ENCODE results near the gene SHROOM3. TPM values are rescaled to one million over a fixed set of nuclear protein-coding genes. Genes with fewer than 3 reads are reported as not detected.

SHROOM3 gene
- total RNA-seq, 2 experiments from 2014 or later, result not detected

DNA sequence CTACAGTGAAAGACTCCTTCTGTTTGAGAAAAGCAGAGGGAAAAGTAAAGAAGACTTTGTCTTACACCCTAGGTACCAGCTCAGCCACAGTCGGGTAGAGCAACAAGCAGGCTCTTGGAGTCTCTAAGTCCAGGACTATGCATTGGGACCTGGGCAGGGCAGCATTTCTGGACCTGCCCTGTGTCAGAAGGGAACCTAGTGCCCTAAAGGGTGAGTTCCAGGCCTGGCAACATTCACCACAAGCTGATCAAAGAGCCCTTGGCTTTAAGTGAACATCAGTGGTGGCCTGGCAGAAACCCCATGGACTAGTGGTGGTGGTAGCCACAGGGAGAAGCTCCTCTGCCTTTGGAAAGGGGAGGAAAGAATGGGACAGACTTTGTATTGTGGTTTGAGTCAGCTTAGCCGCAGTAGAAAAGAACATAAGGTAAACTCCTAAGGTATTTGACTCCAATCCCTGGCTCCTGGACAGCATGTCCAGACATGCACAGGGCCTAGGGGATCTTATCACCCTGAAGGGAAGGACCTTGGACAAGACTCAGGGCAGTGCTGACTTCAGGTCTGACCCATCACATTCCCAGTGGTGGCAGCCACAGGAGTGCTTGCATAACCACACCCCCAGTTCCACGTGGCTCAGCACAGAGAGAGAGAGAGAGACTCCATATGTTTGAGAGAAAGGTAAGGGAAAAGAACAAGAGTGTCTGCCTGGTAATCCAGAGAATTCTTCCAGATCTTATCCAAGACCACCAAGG lies 46.7 kb upstream of the SHROOM3 start:
- TF ChIP-seq, protein P1, sequence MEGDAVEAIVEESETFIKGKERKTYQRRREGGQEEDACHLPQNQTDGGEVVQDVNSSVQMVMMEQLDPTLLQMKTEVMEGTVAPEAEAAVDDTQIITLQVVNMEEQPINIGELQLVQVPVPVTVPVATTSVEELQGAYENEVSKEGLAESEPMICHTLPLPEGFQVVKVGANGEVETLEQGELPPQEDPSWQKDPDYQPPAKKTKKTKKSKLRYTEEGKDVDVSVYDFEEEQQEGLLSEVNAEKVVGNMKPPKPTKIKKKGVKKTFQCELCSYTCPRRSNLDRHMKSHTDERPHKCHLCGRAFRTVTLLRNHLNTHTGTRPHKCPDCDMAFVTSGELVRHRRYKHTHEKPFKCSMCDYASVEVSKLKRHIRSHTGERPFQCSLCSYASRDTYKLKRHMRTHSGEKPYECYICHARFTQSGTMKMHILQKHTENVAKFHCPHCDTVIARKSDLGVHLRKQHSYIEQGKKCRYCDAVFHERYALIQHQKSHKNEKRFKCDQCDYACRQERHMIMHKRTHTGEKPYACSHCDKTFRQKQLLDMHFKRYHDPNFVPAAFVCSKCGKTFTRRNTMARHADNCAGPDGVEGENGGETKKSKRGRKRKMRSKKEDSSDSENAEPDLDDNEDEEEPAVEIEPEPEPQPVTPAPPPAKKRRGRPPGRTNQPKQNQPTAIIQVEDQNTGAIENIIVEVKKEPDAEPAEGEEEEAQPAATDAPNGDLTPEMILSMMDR (IDR thresholded peaks at IDR 0.05), result no peak
- H3K4me1 Mint-ChIP-seq (ENCODE audit: low read depth), result no peaks in the 10 kb centered on the region
- Histone ChIP-seq H3K9me3 (ENCODE audit: control insufficient read depth in 1 of 2, insufficient read depth in 1 of 2, low read length in 2 of 2) (peaks cover 0 to 8% of the 10 kb centered on the region in 2 experiments), H3K4me1 (ENCODE audit: insufficient read depth, low read length) (no peaks in the 10 kb centered on the region), H3K27ac (ENCODE audit: low read depth in 1 of 2, low read length in 2 of 2) (no peak overlapping the region), H3K4me3 (ENCODE audit: low read length) (no peak overlapping the region), H3K27me3 (ENCODE audit: control insufficient read depth in 1 of 2, insufficient read depth in 2 of 2, low read length in 2 of 2) (no peaks in the 10 kb centered on the region), H3K36me3 (ENCODE audit: insufficient read depth, low read length) (no peaks in the 10 kb centered on the region)
- peaks cover 17% of the 10 kb centered on the region for H3K9me3 Mint-ChIP-seq
- POLR2A ChIA-PET, result interaction anchor here (0.6 kb wide), 1 partner anchor 9 kb away, joined by 3 read pairs; no protein-coding TSS in a partner anchor
- no peak for ATAC-seq (ENCODE audit: poor library complexity)
- intact Hi-C loops (cut with DNase I, micrococcal nuclease), result no loop called here
- H3K36me3 Mint-ChIP-seq (ENCODE audit: low read depth), result no peaks in the 10 kb centered on the region
- no peak for DNase-seq
- CTCF ChIA-PET, result interaction anchor here (1.4 kb wide), 1 partner anchor 10 kb away, joined by 4 read pairs; no protein-coding TSS in a partner anchor
- H3K4me3 Mint-ChIP-seq, result no peak overlapping the region
- peaks cover 59% of the 10 kb centered on the region for H3K27me3 Mint-ChIP-seq
- no peak overlapping the region for H3K27ac Mint-ChIP-seq

GRCh38 chr4:76401654-76402053 lies 33.4 kb upstream of the SHROOM3 start:
- H3K27ac ChIP-seq (ENCODE audit: low read depth in 1 of 2, low read length in 2 of 2), result no peak overlapping the region
- POLR2A ChIA-PET, result no interaction called here
- TF ChIP-seq, protein P1 (IDR thresholded peaks at IDR 0.05), result no peak
- CTCF ChIA-PET, result no interaction called here
- DNase-seq, result no peak
- no peaks in the 10 kb centered on the region for H3K27me3 ChIP-seq (ENCODE audit: control insufficient read depth in 1 of 2, insufficient read depth in 2 of 2, low read length in 2 of 2)
- H3K27ac Mint-ChIP-seq, result no peak overlapping the region
- H3K4me1 ChIP-seq (ENCODE audit: insufficient read depth, low read length), result no peaks in the 10 kb centered on the region
- H3K9me3 ChIP-seq (ENCODE audit: control insufficient read depth in 1 of 2, insufficient read depth in 1 of 2, low read length in 2 of 2), result no peaks in the 10 kb centered on the region
- no peaks in the 10 kb centered on the region for H3K36me3 ChIP-seq (ENCODE audit: insufficient read depth, low read length)
- H3K36me3 Mint-ChIP-seq (ENCODE audit: low read depth), result no peaks in the 10 kb centered on the region
- H3K27me3 Mint-ChIP-seq, result peaks cover 31% of the 10 kb centered on the region
- H3K4me3 Mint-ChIP-seq, result no peak overlapping the region
- ATAC-seq (ENCODE audit: poor library complexity), result no peak
- no peaks in the 10 kb centered on the region for H3K4me1 Mint-ChIP-seq (ENCODE audit: low read depth)
- intact Hi-C loops (cut with DNase I, micrococcal nuclease), result no loop called here
- H3K9me3 Mint-ChIP-seq, result no peaks in the 10 kb centered on the region
- no peak overlapping the region for H3K4me3 ChIP-seq (ENCODE audit: low read length)

- Mint-ChIP-seq H3K27ac (no peak overlapping the region), H3K4me3 (no peak overlapping the region), H3K27me3 (peaks cover 9% of the 10 kb centered on the region), H3K9me3 (no peaks in the 10 kb centered on the region), H3K36me3 (ENCODE audit: low read depth) (no peaks in the 10 kb centered on the region), H3K4me1 (ENCODE audit: low read depth) (peaks cover 6% of the 10 kb centered on the region)
- Histone ChIP-seq H3K27me3 (ENCODE audit: control insufficient read depth in 1 of 2, insufficient read depth in 2 of 2, low read length in 2 of 2) (no peaks in the 10 kb centered on the region), H3K4me3 (ENCODE audit: low read length) (no peak overlapping the region), H3K27ac (ENCODE audit: low read depth in 1 of 2, low read length in 2 of 2) (no peak overlapping the region), H3K4me1 (ENCODE audit: insufficient read depth, low read length) (no peaks in the 10 kb centered on the region), H3K36me3 (ENCODE audit: insufficient read depth, low read length) (no peaks in the 10 kb centered on the region), H3K9me3 (ENCODE audit: control insufficient read depth in 1 of 2, insufficient read depth in 1 of 2, low read length in 2 of 2) (no peaks in the 10 kb centered on the region)
- no peak for ATAC-seq (ENCODE audit: poor library complexity)
- DNase-seq, result no peak
- POLR2A ChIA-PET, result no interaction called here
- TF ChIP-seq, protein P1 (IDR thresholded peaks at IDR 0.05), result no peak
- CTCF ChIA-PET, result no interaction called here
- intact Hi-C loops (cut with DNase I, micrococcal nuclease), result no loop called here
These were observed 28.9 kb upstream of the SHROOM3 start for GRCh38 chr4:76406081-76406480.
